ENCODE measurements around the gene OR4X1.
"Not testable (repeated sequence)": the region's sequence is repeated elsewhere in the genome, so short reads cannot be mapped to it uniquely, and the experiment has no call there.

The OR4X1 gene

DNA sequence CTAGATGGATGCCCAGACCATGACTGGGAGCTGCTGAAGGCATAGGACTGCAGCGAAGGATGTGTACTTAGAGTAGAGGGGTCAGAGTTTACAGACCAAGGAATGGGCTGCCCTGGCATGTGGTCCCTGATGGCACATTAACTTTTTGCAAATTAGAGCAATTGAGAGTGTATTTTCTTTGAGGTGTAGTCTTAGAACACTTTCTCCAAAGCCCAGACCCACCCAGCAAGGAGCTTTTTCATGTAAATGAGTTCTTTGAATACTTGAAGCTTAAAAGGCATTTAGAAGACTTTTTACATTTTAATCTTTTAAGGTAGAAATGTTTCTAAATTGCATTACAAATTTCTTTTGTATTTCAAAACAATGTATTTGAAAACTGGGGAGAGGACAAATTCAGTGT is 8.9 kb downstream of the OR4X1 start:
- Histone ChIP-seq H3K27me3 (ENCODE audit: control insufficient read depth in 5 of 5, insufficient read depth in 4 of 5, low read length in 5 of 5) (no peaks in the 10 kb centered on the region), H3K4me1 (ENCODE audit: control insufficient read depth in 5 of 5, insufficient read depth in 5 of 5, low read length in 5 of 5) (no peaks in the 10 kb centered on the region), H3K27ac (ENCODE audit: low read depth, low read length) (no peak overlapping the region), H3K9ac (ENCODE audit: low read length in 5 of 5) (no peak overlapping the region), H3K9me3 (ENCODE audit: control insufficient read depth in 5 of 5, low read length in 5 of 5) (no peaks in the 10 kb centered on the region), H3K4me3 (ENCODE audit: low read depth in 1 of 5, low read length in 5 of 5) (no peak overlapping the region), H3K36me3 (ENCODE audit: control insufficient read depth in 5 of 5, insufficient read depth in 5 of 5, low read length in 5 of 5) (no peaks in the 10 kb centered on the region)

DNA sequence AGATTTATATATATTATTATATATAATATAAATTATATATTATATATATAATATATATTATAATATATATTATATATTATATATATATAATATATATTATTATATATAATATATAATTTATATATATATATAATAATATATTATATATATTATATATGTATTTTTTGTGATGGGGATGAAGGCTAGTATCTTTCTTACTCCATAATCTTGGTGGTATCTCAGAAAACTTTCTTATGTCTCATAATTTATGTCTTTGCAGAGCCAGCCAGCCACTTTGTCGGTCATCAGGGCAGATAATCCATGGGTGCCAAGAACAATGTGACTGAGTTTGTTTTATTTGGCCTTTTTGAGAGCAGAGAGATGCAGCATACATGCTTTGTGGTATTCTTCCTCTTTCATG is 42.3 kb downstream of the OR4X1 start, which contains the start of gene OR4S1:
Gene OR4S1 (plus strand): TSS at position 301 of the 400 bp plus-strand sequence. CDS start 0 bp downstream, at position 301.
- Histone ChIP-seq H3K9ac (ENCODE audit: low read length in 5 of 5) (no peak within 1 kb of the TSS), H3K9me3 (ENCODE audit: control insufficient read depth in 5 of 5, low read length in 5 of 5) (peaks cover 0 to under 1% (median 0%) of the 10 kb centered on the region in 5 donors), H3K27ac (ENCODE audit: low read depth, low read length) (no peak within 1 kb of the TSS), H3K36me3 (ENCODE audit: control insufficient read depth in 5 of 5, insufficient read depth in 5 of 5, low read length in 5 of 5) (no peaks in the 10 kb centered on the region), H3K4me1 (ENCODE audit: control insufficient read depth in 5 of 5, insufficient read depth in 5 of 5, low read length in 5 of 5) (no peaks in the 10 kb centered on the region), H3K27me3 (ENCODE audit: control insufficient read depth in 5 of 5, insufficient read depth in 4 of 5, low read length in 5 of 5) (no peaks in the 10 kb centered on the region), H3K4me3 (ENCODE audit: low read depth in 1 of 5, low read length in 5 of 5) (no peak within 1 kb of the TSS)

DNA sequence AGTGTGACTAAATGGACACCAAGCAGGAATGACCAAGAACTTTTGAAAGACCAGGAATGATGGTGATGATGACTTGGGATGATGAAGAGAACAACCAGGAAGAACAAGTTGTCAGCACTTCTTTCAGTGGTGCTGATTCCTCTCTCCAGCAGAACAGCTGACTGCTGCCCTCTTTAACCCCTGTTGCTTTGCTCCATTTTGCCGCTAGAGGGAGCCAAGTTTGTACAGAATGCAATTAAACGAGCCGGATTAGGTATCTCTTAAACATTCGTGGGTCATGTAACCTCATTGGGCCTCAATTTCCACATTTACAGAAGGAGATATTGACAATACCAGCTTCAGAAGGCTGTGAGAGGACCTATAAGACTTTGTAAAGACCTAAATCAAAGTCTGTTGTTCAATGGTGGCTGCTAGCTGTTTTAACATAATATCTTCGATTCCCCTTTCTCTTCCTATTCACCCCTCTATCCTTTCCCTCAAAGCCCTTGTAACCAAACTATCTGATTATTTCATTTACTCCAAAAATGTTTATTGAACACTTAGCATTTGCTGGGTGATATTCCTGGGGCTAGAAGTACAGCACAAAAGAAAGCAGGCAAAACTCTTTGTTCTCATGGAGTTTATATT is 44.2 kb downstream of the OR4X1 start:
- H3K4me3 ChIP-seq (ENCODE audit: low read depth in 1 of 5, low read length in 5 of 5) = no peak overlapping the region

DNA sequence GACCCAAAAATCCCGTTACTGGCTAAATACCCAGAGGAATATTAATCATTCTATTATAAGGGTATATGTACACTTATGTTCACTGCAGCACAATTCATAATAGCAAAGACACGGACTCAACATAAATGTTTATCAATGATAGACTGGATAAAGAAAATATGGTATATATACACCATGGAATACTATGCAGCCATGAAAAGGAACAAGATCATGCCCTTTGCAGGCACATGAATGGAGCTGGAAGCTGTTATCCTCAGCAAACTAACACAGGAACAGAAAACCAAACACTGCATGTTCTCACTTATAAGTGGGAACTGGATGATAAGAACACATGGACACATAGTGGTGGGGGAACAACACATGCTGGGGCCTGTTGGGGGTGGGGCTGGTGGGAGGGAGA is 49.9 kb downstream of the OR4X1 start:
- not testable (repeated sequence) for H3K27ac ChIP-seq (ENCODE audit: low read depth, low read length); H3K9ac ChIP-seq (ENCODE audit: low read length in 5 of 5); H3K4me3 ChIP-seq (ENCODE audit: low read depth in 1 of 5, low read length in 5 of 5); H3K27me3 ChIP-seq (ENCODE audit: control insufficient read depth in 5 of 5, insufficient read depth in 4 of 5, low read length in 5 of 5); H3K9me3 ChIP-seq (ENCODE audit: control insufficient read depth in 5 of 5, low read length in 5 of 5); H3K36me3 ChIP-seq (ENCODE audit: control insufficient read depth in 5 of 5, insufficient read depth in 5 of 5, low read length in 5 of 5); H3K4me1 ChIP-seq (ENCODE audit: control insufficient read depth in 5 of 5, insufficient read depth in 5 of 5, low read length in 5 of 5)

More for the DNA sequence above, 44.2 kb downstream of the OR4X1 start:
- Histone ChIP-seq H3K27me3 (ENCODE audit: control insufficient read depth in 5 of 5, insufficient read depth in 4 of 5, low read length in 5 of 5) (no peaks in the 10 kb centered on the region), H3K36me3 (ENCODE audit: control insufficient read depth in 5 of 5, insufficient read depth in 5 of 5, low read length in 5 of 5) (no peaks in the 10 kb centered on the region), H3K27ac (ENCODE audit: low read depth, low read length) (no peak overlapping the region), H3K9ac (ENCODE audit: low read length in 5 of 5) (no peak overlapping the region), H3K9me3 (ENCODE audit: control insufficient read depth in 5 of 5, low read length in 5 of 5) (no peaks in the 10 kb centered on the region), H3K4me1 (ENCODE audit: control insufficient read depth in 5 of 5, insufficient read depth in 5 of 5, low read length in 5 of 5) (no peaks in the 10 kb centered on the region)

Data from subcutaneous abdominal adipose tissue (tissue), 5 donors.